ENCODE results near the gene GIGYF2. TPM values are rescaled to one million over a fixed set of nuclear protein-coding genes. Genes with fewer than 3 reads are reported as not detected.
A peak's percentile ranks its signal among the peaks of the same experiment; 100 is the strongest.

GIGYF2 gene
- total and polyA plus RNA-seq, 4 donors: 10.6 to 50.5 (median 26.7) TPM

DNA sequence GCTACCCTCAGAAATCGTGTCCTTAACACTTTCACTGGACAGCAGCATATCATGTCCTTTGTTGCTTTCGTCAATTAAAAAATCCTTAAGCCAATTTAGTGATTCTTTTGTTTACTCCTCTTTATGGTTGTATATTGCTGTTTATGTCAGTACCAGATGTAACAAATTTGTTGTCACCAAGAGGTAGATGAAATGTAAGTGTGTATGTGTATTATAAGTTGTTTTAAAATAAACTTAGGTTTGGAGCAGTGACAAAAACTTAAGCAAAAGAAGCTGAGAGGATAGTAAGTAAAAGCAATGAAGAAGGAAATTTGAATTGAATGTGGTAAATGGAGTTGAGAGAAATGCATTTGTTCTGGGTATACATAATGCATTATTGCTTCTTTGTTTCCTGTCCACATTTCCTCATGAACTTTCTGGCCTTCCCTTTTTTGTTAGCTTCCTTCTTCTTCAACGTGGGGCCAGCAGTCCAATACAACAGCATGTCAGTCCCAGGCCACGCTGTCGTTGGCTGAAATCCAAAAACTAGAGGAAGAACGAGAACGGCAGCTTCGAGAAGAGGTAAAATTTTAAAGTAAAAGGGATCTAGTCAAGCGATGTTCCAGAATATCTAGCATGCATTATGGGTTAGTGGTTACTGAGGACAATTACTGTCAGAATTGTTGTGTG, 142.4 kb downstream of the GIGYF2 start:
- 56% methylated on average over 9 of the region's 9 CpGs for WGBS
- DNase-seq (ENCODE audit: low spot score): no peak
- no peak overlapping the region for H3K9ac ChIP-seq (ENCODE audit: low read depth in 1 of 2, low read length in 2 of 2)
- H3K27me3 ChIP-seq (ENCODE audit: control insufficient read depth in 4 of 4, insufficient read depth in 4 of 4, low read length in 3 of 4): no peaks in the 10 kb centered on the region
- TF ChIP-seq JUND (IDR thresholded peaks at IDR 0.05): no peak
- peak in 1 of 2 donors; percentile 9 for TF ChIP-seq EGR1 (IDR thresholded peaks at IDR 0.05; ENCODE audit: low read depth in 2 of 2)
- peak; percentile 80 for TF ChIP-seq MAX (IDR thresholded peaks at IDR 0.05)
- no peak for TF ChIP-seq HNF4A (conservative IDR thresholded peaks at IDR 0.05)
- TF ChIP-seq SP1 (IDR thresholded peaks at IDR 0.05): no peak
- peak in 1 of 2 donors; percentile 16 for TF ChIP-seq RAD21 (IDR thresholded peaks at IDR 0.05)
- TF ChIP-seq HNF4G (IDR thresholded peaks at IDR 0.05): no peak
- no peaks in the 10 kb centered on the region for H3K9me3 ChIP-seq (ENCODE audit: control insufficient read depth in 4 of 4, low read length in 3 of 4)
- H3K27ac ChIP-seq (ENCODE audit: low read depth in 1 of 2, low read length in 2 of 2): peak overlapping the region in 1 of 2 donors; percentile 24
- H3K4me3 ChIP-seq (ENCODE audit: low read depth in 1 of 3, low read length in 3 of 3): no peak overlapping the region
- peaks cover 0 to 9% (median under 1%) of the 10 kb centered on the region in 4 donors for H3K4me1 ChIP-seq (ENCODE audit: control insufficient read depth in 4 of 4, insufficient read depth in 4 of 4, low read length in 3 of 4)
- H3K36me3 ChIP-seq (ENCODE audit: control insufficient read depth in 4 of 4, insufficient read depth in 3 of 4, low read depth in 1 of 4, low read length in 3 of 4): peaks cover 8 to 37% (median 30%) of the 10 kb centered on the region in 4 donors

- peaks cover 0 to 22% (median under 1%) of the 10 kb centered on the region in 4 donors for H3K4me1 ChIP-seq (ENCODE audit: control insufficient read depth in 4 of 4, insufficient read depth in 4 of 4, low read length in 3 of 4)
- H3K27me3 ChIP-seq (ENCODE audit: control insufficient read depth in 4 of 4, insufficient read depth in 4 of 4, low read length in 3 of 4): no peaks in the 10 kb centered on the region
- H3K36me3 ChIP-seq (ENCODE audit: control insufficient read depth in 4 of 4, insufficient read depth in 3 of 4, low read depth in 1 of 4, low read length in 3 of 4): peaks cover 3 to 54% (median 31%) of the 10 kb centered on the region in 4 donors
- no peak overlapping the region for H3K9ac ChIP-seq (ENCODE audit: low read depth in 1 of 2, low read length in 2 of 2)
- no peak overlapping the region for H3K4me3 ChIP-seq (ENCODE audit: low read depth in 1 of 3, low read length in 3 of 3)
- WGBS: 46% methylated on average over 2 of the region's 2 CpGs
- H3K27ac ChIP-seq (ENCODE audit: low read depth in 1 of 2, low read length in 2 of 2): no peak overlapping the region
- no peak for TF ChIP-seq MAX (IDR thresholded peaks at IDR 0.05)
- TF ChIP-seq, protein P1, sequence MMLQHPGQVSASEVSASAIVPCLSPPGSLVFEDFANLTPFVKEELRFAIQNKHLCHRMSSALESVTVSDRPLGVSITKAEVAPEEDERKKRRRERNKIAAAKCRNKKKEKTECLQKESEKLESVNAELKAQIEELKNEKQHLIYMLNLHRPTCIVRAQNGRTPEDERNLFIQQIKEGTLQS (IDR thresholded peaks at IDR 0.05): no peak
- no peak for TF ChIP-seq SP1 (IDR thresholded peaks at IDR 0.05)
- TF ChIP-seq, protein P2, sequence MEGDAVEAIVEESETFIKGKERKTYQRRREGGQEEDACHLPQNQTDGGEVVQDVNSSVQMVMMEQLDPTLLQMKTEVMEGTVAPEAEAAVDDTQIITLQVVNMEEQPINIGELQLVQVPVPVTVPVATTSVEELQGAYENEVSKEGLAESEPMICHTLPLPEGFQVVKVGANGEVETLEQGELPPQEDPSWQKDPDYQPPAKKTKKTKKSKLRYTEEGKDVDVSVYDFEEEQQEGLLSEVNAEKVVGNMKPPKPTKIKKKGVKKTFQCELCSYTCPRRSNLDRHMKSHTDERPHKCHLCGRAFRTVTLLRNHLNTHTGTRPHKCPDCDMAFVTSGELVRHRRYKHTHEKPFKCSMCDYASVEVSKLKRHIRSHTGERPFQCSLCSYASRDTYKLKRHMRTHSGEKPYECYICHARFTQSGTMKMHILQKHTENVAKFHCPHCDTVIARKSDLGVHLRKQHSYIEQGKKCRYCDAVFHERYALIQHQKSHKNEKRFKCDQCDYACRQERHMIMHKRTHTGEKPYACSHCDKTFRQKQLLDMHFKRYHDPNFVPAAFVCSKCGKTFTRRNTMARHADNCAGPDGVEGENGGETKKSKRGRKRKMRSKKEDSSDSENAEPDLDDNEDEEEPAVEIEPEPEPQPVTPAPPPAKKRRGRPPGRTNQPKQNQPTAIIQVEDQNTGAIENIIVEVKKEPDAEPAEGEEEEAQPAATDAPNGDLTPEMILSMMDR (IDR thresholded peaks at IDR 0.05; ENCODE audit: low read depth, low read length, missing input control): no peak
- no peak for TF ChIP-seq FOXA1 (IDR thresholded peaks at IDR 0.05)
- no peak for TF ChIP-seq TAF1 (conservative IDR thresholded peaks at IDR 0.05)
- no peak for TF ChIP-seq JUND (IDR thresholded peaks at IDR 0.05)
- no peak for TF ChIP-seq HNF4A (conservative IDR thresholded peaks at IDR 0.05)
- TF ChIP-seq RXRA (IDR thresholded peaks at IDR 0.05): no peak
- TF ChIP-seq YY1 (IDR thresholded peaks at IDR 0.05): no peak
- TF ChIP-seq NR2F2 (IDR thresholded peaks at IDR 0.05): no peak
- TF ChIP-seq HNF4G (IDR thresholded peaks at IDR 0.05): no peak
- TF ChIP-seq GABPA (IDR thresholded peaks at IDR 0.05 in 1 of 2, conservative IDR thresholded peaks at IDR 0.05 in 1 of 2): no peak
- TF ChIP-seq RAD21 (IDR thresholded peaks at IDR 0.05): no peak
- TF ChIP-seq, protein P3, sequence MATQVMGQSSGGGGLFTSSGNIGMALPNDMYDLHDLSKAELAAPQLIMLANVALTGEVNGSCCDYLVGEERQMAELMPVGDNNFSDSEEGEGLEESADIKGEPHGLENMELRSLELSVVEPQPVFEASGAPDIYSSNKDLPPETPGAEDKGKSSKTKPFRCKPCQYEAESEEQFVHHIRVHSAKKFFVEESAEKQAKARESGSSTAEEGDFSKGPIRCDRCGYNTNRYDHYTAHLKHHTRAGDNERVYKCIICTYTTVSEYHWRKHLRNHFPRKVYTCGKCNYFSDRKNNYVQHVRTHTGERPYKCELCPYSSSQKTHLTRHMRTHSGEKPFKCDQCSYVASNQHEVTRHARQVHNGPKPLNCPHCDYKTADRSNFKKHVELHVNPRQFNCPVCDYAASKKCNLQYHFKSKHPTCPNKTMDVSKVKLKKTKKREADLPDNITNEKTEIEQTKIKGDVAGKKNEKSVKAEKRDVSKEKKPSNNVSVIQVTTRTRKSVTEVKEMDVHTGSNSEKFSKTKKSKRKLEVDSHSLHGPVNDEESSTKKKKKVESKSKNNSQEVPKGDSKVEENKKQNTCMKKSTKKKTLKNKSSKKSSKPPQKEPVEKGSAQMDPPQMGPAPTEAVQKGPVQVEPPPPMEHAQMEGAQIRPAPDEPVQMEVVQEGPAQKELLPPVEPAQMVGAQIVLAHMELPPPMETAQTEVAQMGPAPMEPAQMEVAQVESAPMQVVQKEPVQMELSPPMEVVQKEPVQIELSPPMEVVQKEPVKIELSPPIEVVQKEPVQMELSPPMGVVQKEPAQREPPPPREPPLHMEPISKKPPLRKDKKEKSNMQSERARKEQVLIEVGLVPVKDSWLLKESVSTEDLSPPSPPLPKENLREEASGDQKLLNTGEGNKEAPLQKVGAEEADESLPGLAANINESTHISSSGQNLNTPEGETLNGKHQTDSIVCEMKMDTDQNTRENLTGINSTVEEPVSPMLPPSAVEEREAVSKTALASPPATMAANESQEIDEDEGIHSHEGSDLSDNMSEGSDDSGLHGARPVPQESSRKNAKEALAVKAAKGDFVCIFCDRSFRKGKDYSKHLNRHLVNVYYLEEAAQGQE (IDR thresholded peaks at IDR 0.05): no peak
- H3K9me3 ChIP-seq (ENCODE audit: control insufficient read depth in 4 of 4, low read length in 3 of 4): no peaks in the 10 kb centered on the region
- DNase-seq (ENCODE audit: low spot score): no peak
Measured at GRCh38 chr2:232842689-232843088, 145.6 kb downstream of the GIGYF2 start.
